Stimulated activated CD4-positive, alpha-beta T cell treated with anti-CD3 and anti-CD28 coated beads, Interleukin-12 subunit alpha, Interleukin-12 subunit beta, amount 100 ng/mL, for 24 hours (primary cell): ENCODE data around the gene RLN1.
"Not testable (repeated sequence)": the region's sequence is repeated elsewhere in the genome, so short reads cannot be mapped to it uniquely, and the experiment has no call there.

Experiments
- DNase-seq, 2 experiments: peaks; one replicate each; pipeline ENCODE4 v3.0.0-alpha.2; 2020; ENCODE audit warnings: low read depth in 2 of 2

RLN1 gene

DNA sequence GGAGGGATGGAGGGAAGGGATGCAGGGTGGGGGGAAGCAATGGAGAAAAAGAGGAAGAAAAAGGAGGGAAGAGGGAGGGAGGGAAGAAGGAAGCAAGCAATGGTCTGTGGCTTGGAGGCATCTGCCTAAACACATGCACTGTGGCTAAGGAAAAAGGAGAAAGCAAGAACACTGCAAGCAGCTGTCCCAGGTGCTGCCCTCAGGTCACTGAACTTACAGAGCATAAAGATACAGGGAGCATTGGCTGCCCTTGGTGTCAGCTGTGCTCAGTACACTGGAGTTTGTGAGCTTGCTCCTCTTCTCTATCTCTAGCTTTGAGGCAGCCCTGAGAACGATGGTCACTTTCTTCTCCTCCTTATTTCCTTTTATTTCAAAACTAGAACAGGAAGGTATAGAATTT lies 18.1 kb downstream of the RLN1 start:
- DNase-seq: not testable (repeated sequence)

DNA sequence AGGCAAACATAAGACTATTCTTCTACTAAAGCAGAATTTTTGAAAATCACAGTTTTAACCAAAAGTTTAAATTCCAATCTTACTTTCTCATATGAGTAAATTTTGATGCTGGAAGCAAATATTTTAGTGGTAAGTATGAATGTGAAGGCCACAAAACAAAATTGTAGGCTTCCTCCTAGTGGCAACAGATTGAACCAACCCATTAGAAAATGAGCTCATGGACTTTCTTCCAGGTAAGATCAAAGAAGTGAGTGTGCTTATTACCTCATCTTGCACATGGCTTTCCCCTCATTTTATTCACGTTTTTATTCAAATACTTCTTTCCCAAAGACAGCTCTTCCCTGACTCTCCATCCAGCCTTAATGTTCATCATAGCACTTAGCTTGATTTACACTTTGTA lies 18.6 kb downstream of the RLN1 start:
- DNase-seq: no peak

- DNase-seq: not testable (repeated sequence)
These were observed 23.3 kb downstream of the RLN1 start for GRCh38 chr9:5316406-5316805.

DNA sequence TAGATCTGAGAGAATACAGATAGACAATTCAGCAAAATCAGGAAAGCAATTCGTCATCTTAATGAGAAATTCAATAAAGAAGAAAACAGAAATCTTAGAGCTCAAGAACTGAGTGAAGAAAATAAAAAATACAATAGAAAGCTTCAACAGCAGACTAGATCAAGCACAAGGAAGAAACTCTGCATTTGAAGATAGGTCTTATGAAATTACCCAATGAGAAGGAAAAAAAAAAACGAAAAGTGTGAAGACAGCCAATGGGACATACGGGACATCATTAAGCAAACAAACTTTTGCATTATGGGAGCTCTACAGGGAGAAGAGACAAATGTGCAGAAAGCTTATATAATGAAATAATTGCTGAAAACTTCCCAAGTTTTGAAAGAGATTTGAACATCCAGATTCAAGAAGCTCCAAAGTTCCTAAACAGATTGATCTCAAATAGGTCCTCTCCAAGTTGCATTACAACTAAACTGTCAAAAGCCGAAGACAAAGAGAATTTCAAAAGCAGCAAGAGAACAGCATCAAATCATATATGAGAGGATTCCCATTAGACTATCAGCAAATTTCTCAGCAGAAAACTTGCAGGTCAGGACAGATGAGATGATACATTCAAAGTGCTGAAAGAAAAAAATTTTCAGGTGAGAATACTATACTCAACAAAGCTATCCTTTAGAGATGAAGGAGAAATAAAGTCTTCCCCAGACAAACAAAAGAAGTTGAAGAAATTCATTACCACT lies 24.3 kb downstream of the RLN1 start:
- no peak for DNase-seq

DNA sequence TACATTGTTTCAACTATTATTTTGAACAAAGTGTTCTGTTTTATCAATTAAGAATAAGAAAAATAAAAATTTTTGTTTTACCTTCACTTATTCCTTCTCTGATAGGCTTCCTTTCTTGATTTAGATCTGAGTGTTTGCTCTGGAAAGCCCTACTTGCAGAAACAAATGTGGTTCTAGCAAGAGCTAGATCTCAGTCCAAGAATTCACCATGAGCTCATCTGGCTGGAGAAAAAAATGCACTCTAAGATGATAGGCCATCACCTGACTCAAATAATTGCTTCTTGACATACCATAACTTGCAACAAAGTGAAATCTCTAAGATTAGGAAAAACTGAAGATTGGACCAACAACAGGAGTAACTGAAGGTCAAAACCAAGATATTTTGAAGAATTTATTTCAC lies 28.8 kb downstream of the RLN1 start:
- no peak for DNase-seq

GRCh38 chr9:5305741-5306140 lies 33.9 kb downstream of the RLN1 start:
- DNase-seq: no peak

- DNase-seq: not testable (repeated sequence)
These were observed 35.6 kb downstream of the RLN1 start, which contains the start of gene RLN2 for GRCh38 chr9:5303840-5304795. Gene RLN2, minus strand, starts transcription at chr9:5304716. Its CDS starts 136 bp downstream, at chr9:5304580.

DNA sequence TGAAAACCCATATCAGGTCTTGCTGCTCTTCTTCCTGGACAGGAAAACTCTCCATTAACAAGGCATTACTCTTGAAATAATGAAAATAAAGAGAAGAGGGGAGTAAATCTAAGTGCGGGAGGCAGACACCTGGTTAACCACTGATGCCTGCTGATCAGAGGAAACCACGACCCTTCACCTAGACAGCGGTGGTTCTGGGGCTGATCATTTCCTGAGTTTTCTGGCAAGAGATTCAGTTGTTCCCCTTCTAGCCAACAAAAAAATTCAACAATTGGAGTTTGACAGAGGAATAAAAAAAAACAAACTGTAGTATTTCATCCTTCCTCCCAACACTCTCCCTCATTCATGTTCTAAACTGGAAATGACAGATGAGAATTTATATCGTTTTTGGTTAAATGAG lies 38.1 kb downstream of the RLN1 start:
- DNase-seq: no peak

GRCh38 chr9:5292141-5292540 lies 47.5 kb downstream of the RLN1 start:
- DNase-seq: no peak

DNA sequence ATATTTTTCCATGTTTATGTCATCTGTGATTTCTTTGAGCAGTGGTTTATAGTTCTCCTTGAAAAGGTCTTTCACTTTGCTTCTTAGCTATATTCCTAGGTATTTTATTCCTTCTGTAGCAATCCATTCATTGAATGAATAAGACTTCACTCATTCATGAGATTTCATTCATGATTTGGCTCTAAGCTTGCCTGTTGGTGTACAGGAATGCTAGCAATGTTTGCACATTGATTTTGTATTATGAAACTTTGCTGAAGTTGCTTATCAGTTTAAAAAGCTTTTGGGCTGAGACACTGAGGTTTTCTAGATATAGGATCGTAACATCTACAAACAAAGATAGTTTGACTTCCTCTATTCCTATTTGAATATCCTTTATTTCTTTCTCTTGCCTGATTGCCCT lies 51.1 kb downstream of the RLN1 start:
- DNase-seq: no peak

DNA sequence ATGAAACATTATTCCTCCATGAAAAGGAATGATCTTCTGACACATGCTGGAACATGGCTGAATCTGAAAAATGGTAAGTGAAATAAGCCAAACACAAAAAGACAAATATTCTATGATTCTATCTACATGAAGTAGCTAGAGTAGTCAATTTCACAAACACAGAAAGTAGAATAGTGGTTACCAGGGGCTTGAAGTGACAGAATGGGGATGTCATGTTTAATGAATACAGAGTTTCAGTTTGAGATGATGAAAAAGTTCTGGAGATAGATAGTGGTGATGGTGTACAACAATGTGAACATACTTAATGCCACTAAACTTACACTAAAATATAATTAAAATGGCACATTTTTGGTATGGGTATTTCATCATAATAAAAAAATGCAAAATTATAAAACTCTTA lies 53.4 kb downstream of the RLN1 start:
- no peak for DNase-seq
